Ectodermal cell (in vitro differentiated cells): ENCODE results near the gene PGBD5.

Experiments used
- H3K27ac ChIP-seq: 2 replicates; pipeline ENCODE4 v1.7.0; 2013; ENCODE audit warnings: mild to moderate bottlenecking, low read depth, low read length; ENCODE audit not compliant: insufficient read depth, poor library complexity, severe bottlenecking
- H3K27me3 ChIP-seq: 2 replicates; pipeline ENCODE4 v1.7.0; 2013; ENCODE audit warnings: mild to moderate bottlenecking, low read length; ENCODE audit not compliant: insufficient read depth, control insufficient read depth, poor library complexity, severe bottlenecking
- H3K36me3 ChIP-seq: one replicate; pipeline ENCODE4 v1.7.0; 2013; ENCODE audit warnings: low read length; ENCODE audit not compliant: control insufficient read depth, insufficient read depth
- H3K4me1 ChIP-seq: one replicate; pipeline ENCODE4 v1.7.0; 2013; ENCODE audit warnings: low read length; ENCODE audit not compliant: control insufficient read depth, insufficient read depth
- H3K4me3 ChIP-seq: 2 replicates; pipeline ENCODE4 v1.7.0; 2013; ENCODE audit warnings: low read depth, low read length, control low read depth; ENCODE audit not compliant: insufficient read depth
- H3K9me3 ChIP-seq: 2 replicates; pipeline ENCODE4 v1.7.0; 2013; ENCODE audit warnings: mild to moderate bottlenecking, low read length, moderate library complexity; ENCODE audit not compliant: control insufficient read depth
- WGBS, 2 experiments: methylation state at CpG; one replicate each; pipeline ENCODE4 v1.1.7; 2013; ENCODE audit warnings: missing lambda C conversion rate in 2 of 2; 5-methylcytosine and 5-hydroxymethylcytosine counted together

Gene PGBD5

DNA sequence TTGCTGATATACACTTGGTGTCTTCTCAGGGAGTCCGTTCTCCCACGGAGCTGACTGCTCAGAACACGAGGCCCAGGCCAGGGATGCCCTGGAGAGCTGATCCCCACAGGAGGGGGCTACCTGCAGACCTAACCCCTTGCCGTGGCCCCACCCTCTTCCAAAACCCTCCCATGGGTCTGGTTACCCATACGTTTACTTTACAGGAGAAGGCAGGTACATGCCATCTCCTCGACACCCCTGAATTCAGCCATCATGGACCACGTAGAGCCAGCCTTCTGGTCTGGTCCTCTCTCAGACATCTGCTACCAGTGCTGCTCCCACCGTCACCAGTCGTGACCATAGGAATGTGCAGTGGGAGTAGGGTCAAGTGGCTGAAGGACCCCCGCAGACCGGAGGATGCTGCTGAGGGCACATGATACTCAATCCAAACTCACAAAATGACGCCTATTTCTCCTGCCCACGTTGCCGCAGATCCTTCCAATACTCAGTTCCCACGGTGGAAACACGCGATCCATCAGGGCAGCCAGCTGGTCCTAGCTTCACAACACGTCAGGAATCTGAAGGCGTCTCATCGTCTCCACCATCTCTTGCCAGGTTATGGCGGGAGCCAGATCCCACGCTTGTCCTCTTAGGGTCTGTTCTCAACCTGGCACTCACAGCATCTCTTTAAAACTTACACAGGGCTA lies 26.7 kb downstream of the PGBD5 start:
- Histone ChIP-seq H3K27me3 (no peaks in the 10 kb centered on the region), H3K9me3 (no peaks in the 10 kb centered on the region), H3K36me3 (no peaks in the 10 kb centered on the region), H3K27ac (no peak overlapping the region), H3K4me3 (no peak overlapping the region), H3K4me1 (no peaks in the 10 kb centered on the region)
- 93% methylated on average over 22 of the region's 22 CpGs for whole genome bisulfite sequencing, 2 experiments

DNA sequence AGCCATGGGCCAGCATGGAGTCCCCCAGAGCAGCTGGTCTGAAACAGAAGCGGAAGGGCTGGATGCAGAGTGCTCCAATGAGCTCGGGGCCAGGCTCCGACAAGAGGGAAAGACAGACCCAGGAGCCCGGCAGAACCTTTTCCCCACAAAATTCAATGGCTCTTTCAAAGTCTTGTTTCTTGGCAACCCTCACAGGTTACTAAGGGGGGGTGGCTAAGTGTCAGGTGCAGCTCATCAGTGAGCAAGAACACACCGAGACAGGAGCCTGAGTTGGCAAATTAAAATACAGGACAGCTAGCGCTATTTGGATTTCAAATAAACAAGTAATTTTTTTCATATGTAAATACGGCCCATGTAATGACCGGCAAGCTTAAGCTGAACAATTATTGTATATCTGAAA lies 27.3 kb downstream of the PGBD5 start:
- Histone ChIP-seq H3K4me3 (no peak overlapping the region), H3K4me1 (no peaks in the 10 kb centered on the region), H3K27me3 (no peaks in the 10 kb centered on the region), H3K27ac (no peak overlapping the region), H3K9me3 (peaks cover 2% of the 10 kb centered on the region), H3K36me3 (no peaks in the 10 kb centered on the region)
- 90 to 93% methylated on average over 8 of the region's 8 CpGs for WGBS, 2 experiments

- Histone ChIP-seq H3K36me3 (no peaks in the 10 kb centered on the region), H3K9me3 (peaks cover 2% of the 10 kb centered on the region), H3K27me3 (no peaks in the 10 kb centered on the region), H3K27ac (no peak overlapping the region), H3K4me1 (peaks cover under 1% of the 10 kb centered on the region), H3K4me3 (no peak overlapping the region)
- 93 to 94% methylated on average over 10 of the region's 10 CpGs for WGBS, 2 experiments
These were observed 29.2 kb downstream of the PGBD5 start for GRCh38 chr1:230396966-230397365.

GRCh38 chr1:230395932-230396331 lies 30.2 kb downstream of the PGBD5 start:
- no peaks in the 10 kb centered on the region for H3K27me3 ChIP-seq
- H3K27ac ChIP-seq, result no peak overlapping the region
- no peak overlapping the region for H3K4me3 ChIP-seq
- peaks cover 2% of the 10 kb centered on the region for H3K9me3 ChIP-seq
- 93 to 95% methylated on average over 1 of the region's 1 CpG for WGBS, 2 experiments
- no peaks in the 10 kb centered on the region for H3K36me3 ChIP-seq
- H3K4me1 ChIP-seq, result peaks cover 10% of the 10 kb centered on the region

DNA sequence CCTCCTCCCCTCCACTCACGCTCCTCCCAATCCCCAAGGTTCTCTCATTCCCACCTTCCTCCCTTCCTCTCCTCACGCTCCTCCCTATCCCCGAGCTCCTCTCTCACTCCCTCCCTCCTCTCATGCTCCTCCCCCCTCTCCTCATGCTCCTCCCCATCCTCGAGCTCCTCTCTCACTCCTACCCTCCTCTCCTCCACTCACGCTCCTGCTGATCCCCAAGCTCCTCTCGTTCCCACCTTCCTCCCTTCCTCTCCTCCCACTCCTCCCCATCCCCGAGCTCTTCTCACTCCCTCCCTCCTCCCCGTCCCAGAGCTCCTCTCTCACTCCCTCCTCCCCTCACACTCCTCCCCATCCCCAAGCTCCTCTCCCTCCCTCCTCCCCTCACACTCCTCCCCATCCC lies 31.4 kb downstream of the PGBD5 start:
- H3K9me3 ChIP-seq, result peaks cover 2% of the 10 kb centered on the region
- no peaks in the 10 kb centered on the region for H3K36me3 ChIP-seq
- H3K4me3 ChIP-seq, result no peak overlapping the region
- H3K4me1 ChIP-seq, result peaks cover 10% of the 10 kb centered on the region
- H3K27me3 ChIP-seq, result no peaks in the 10 kb centered on the region
- no peak overlapping the region for H3K27ac ChIP-seq
- WGBS, 2 experiments, result 88 to 92% methylated on average over 8 of the region's 8 CpGs

GRCh38 chr1:230394134-230394533 lies 32.0 kb downstream of the PGBD5 start:
- no peaks in the 10 kb centered on the region for H3K36me3 ChIP-seq
- peaks cover 2% of the 10 kb centered on the region for H3K9me3 ChIP-seq
- WGBS, 2 experiments, result 47 to 53% methylated on average over 7 of the region's 7 CpGs
- H3K4me3 ChIP-seq, result no peak overlapping the region
- peaks cover 10% of the 10 kb centered on the region for H3K4me1 ChIP-seq
- H3K27me3 ChIP-seq, result no peaks in the 10 kb centered on the region
- no peak overlapping the region for H3K27ac ChIP-seq

- WGBS, 2 experiments, result 90 to 94% methylated on average over 18 of the region's 18 CpGs
- peaks cover 2% of the 10 kb centered on the region for H3K9me3 ChIP-seq
These were observed 32.4 kb downstream of the PGBD5 start for GRCh38 chr1:230393722-230394121.

GRCh38 chr1:230392920-230393521 lies 33.1 kb downstream of the PGBD5 start:
- 68 to 71% methylated on average over 9 of the region's 9 CpGs for WGBS, 2 experiments
- Histone ChIP-seq H3K9me3 (peaks cover 2% of the 10 kb centered on the region), H3K36me3 (no peaks in the 10 kb centered on the region), H3K27me3 (no peaks in the 10 kb centered on the region), H3K4me3 (no peak overlapping the region), H3K27ac (no peak overlapping the region), H3K4me1 (peaks cover 10% of the 10 kb centered on the region)

More at GRCh38 chr1:230393722-230394121, 32.4 kb downstream of the PGBD5 start:
- Histone ChIP-seq H3K27ac (no peak overlapping the region), H3K36me3 (no peaks in the 10 kb centered on the region), H3K4me1 (peaks cover 10% of the 10 kb centered on the region), H3K27me3 (no peaks in the 10 kb centered on the region), H3K4me3 (no peak overlapping the region)

- Histone ChIP-seq H3K9me3 (peaks cover 2% of the 10 kb centered on the region), H3K27ac (no peak overlapping the region)
- WGBS, 2 experiments, result 44 to 61% methylated on average over 8 to 9 of the region's 9 CpGs
These were observed 33.6 kb downstream of the PGBD5 start for GRCh38 chr1:230392536-230392909.

DNA sequence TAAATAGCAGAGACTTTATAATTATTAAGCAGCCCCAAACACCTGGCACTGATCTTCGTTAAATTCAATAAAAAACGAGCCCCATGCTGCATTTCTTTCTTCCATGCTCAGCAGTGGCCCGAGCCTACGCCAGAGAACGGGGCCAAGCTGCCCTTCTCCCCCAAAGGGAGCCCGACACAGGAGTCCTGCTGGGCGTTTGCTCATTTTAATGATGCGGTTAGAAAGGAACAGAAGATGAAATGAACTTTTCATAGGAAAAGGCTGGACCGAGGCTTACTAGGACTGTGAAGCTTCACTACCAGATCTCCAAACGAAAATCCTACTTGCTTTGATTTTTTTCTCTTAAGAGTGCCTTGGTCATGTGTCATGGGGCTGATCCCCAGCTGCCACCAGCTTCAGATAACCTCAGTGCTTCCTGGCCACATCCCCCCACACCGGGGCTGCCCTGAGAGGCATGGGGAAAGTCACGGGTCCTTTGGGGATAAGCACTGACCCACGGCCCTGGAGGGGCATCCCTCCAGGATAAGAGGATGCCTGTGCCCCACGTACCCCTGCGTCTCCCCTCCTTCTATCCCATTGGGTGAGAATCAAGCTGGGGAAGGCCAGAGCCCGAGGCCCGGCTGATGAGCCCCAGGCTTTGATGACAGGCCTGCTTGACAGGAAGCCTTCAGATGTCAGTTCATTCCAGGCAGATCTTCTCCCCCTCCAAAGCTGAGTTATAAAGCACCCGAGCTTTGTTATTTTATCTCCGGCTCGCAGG lies 34.2 kb downstream of the PGBD5 start:
- Histone ChIP-seq H3K4me3 (no peak overlapping the region), H3K4me1 (peaks cover 10% of the 10 kb centered on the region), H3K9me3 (peaks cover 2% of the 10 kb centered on the region), H3K27ac (no peak overlapping the region), H3K27me3 (no peaks in the 10 kb centered on the region), H3K36me3 (no peaks in the 10 kb centered on the region)
- WGBS, 2 experiments, result 45 to 50% methylated on average over 20 of the region's 20 CpGs

More at GRCh38 chr1:230392536-230392909, 33.6 kb downstream of the PGBD5 start:
- no peaks in the 10 kb centered on the region for H3K36me3 ChIP-seq
- peaks cover 10% of the 10 kb centered on the region for H3K4me1 ChIP-seq
- H3K4me3 ChIP-seq, result no peak overlapping the region
- no peaks in the 10 kb centered on the region for H3K27me3 ChIP-seq
